Uterus (tissue), 2 donors: ENCODE measurements around the gene SMC6.

Source experiments
- POLR2A ChIP-seq, 2 donors: fragments of 450-650 bp; IDR thresholded peaks; one replicate each; pipeline ENCODE4 v1.6.1; 2016; ENCODE audit warnings: antibody characterized with exemption in 2 of 2, mild to moderate bottlenecking in 1 of 2, moderate library complexity in 1 of 2
- TF ChIP-seq, protein P1 (sequence below), 4 experiments: fragments of 200-600 bp in 2 of 4; fragments of 450-650 bp in 2 of 4; sonication (generic) in 2 of 4; IDR thresholded peaks; one replicate each; pipeline ENCODE4 v1.5.1; 2016 to 2019; ENCODE audit warnings: antibody characterized with exemption in 4 of 4, mild to moderate bottlenecking in 2 of 4, moderate library complexity in 1 of 4

DNA sequence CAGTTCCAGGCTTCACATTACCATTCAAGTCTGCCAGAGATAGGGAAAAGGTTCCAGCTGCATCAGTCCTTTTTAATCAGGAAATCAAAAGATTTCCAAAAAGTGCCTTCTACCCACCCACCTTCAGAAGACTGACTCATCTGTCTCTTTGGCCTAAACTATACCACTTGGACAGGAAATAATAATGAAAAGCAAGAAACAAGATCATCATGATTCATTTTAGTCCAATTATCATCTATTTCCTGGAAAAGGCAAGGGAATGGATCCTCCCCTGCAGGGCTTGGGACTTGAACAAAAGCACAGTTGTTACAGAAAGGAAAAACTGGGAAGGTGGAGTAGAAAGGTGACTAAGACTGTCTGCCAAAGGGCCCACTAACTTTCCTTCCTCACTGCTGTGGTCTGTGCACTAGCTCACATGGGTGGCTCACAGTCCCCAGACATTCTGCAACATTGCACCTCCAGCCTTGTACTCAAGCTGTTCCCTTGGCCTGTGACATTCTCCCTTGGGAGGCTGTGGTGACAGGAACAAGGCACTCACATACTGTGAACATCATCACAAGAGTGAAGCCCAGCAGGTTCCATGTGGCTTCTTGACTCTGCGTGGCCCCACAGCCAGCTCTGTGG, 137.8 kb downstream of the SMC6 start:
- no peak for TF ChIP-seq POLR2A (IDR thresholded peaks at IDR 0.05)
- TF ChIP-seq, protein P1, sequence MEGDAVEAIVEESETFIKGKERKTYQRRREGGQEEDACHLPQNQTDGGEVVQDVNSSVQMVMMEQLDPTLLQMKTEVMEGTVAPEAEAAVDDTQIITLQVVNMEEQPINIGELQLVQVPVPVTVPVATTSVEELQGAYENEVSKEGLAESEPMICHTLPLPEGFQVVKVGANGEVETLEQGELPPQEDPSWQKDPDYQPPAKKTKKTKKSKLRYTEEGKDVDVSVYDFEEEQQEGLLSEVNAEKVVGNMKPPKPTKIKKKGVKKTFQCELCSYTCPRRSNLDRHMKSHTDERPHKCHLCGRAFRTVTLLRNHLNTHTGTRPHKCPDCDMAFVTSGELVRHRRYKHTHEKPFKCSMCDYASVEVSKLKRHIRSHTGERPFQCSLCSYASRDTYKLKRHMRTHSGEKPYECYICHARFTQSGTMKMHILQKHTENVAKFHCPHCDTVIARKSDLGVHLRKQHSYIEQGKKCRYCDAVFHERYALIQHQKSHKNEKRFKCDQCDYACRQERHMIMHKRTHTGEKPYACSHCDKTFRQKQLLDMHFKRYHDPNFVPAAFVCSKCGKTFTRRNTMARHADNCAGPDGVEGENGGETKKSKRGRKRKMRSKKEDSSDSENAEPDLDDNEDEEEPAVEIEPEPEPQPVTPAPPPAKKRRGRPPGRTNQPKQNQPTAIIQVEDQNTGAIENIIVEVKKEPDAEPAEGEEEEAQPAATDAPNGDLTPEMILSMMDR (IDR thresholded peaks at IDR 0.05): no peak
